Fibroblast of villous mesenchyme (primary cell): ENCODE results near the gene SRSF6. TPM values are rescaled to one million over a fixed set of nuclear protein-coding genes. Genes with fewer than 3 reads are reported as not detected.
A peak's percentile ranks its signal among the peaks of the same experiment; 100 is the strongest.
"Not testable (repeated sequence)": the region's sequence is repeated elsewhere in the genome, so short reads cannot be mapped to it uniquely, and the experiment has no call there.

Experiments
- DNase-seq: peaks from one replicate; pipeline ENCODE4 v3.0.0-alpha.2; 2010; ENCODE audit warnings: low read depth
- H3K4me3 ChIP-seq: 2 replicates; pipeline ENCODE4 v1.5.1; 2011; ENCODE audit warnings: low read depth, mild to moderate bottlenecking, low read length
- total RNA-seq: library from RNA; depleted of rRNA; stranded (reverse); fragments of >200 nt; gene quantifications from 2 replicates; pipeline ENCODE4 v1.2.3, GENCODE V29; 2012
- TF ChIP-seq, protein P1 (sequence below): IDR thresholded peaks from 2 replicates; pipeline ENCODE4 v1.5.1; 2012; ENCODE audit warnings: low read depth, mild to moderate bottlenecking, low read length; ENCODE audit not compliant: insufficient read depth

Gene SRSF6
- total RNA-seq, 1 donor, result 54.8 TPM

GRCh38 chr20:43492101-43492500, 34.4 kb downstream of the SRSF6 start:
- H3K4me3 ChIP-seq, result no peak overlapping the region
- TF ChIP-seq, protein P1, sequence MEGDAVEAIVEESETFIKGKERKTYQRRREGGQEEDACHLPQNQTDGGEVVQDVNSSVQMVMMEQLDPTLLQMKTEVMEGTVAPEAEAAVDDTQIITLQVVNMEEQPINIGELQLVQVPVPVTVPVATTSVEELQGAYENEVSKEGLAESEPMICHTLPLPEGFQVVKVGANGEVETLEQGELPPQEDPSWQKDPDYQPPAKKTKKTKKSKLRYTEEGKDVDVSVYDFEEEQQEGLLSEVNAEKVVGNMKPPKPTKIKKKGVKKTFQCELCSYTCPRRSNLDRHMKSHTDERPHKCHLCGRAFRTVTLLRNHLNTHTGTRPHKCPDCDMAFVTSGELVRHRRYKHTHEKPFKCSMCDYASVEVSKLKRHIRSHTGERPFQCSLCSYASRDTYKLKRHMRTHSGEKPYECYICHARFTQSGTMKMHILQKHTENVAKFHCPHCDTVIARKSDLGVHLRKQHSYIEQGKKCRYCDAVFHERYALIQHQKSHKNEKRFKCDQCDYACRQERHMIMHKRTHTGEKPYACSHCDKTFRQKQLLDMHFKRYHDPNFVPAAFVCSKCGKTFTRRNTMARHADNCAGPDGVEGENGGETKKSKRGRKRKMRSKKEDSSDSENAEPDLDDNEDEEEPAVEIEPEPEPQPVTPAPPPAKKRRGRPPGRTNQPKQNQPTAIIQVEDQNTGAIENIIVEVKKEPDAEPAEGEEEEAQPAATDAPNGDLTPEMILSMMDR, result no peak
- no peak for DNase-seq

DNA sequence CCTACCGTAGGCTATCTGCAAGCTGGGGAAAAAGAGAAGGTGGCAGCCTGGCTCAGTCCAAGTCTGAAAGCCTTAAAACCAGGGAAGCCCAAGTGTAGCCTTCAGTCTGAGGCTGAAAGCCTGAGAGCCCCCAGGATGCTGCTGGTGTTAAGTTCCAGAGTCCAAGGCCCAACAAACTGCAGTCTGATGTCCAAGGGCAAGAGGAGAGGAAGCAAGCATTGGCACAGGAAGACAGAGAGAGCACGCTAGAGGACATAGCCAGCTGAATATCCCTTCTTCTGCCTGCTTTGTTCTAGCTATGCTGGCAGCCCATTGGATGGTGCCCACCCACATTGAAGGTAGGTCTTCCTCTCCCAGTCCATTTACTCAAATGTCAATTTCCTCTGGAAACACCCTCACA, 37.7 kb downstream of the SRSF6 start:
- no peak for DNase-seq
- H3K4me3 ChIP-seq, result no peak overlapping the region
- TF ChIP-seq, protein P1, result no peak

- not testable (repeated sequence) for H3K4me3 ChIP-seq, DNase-seq
Measured at GRCh38 chr20:43502021-43502420, 44.3 kb downstream of the SRSF6 start.

DNA sequence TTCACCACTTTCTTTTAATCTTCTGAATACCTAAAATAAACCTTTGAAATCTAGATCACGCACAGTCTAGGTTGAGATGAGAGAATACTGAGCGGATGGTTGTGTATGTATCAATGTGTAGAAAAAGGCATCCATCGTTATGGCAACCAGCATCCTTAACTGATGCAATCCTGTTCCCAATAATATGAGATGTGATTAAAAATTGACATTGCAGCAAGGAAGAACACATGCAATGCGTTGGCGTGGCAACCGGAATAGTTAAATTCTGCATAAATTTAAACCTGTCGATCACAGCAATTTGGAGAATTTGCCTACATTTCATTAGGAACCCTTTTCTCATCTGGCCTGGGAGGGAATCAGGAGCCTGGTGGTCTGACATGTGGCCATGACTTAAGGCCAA, 48.5 kb downstream of the SRSF6 start:
- no peak for DNase-seq
- TF ChIP-seq, protein P1, result no peak
- H3K4me3 ChIP-seq, result no peak overlapping the region

- peak within 1 kb of the TSS; percentile 66 for H3K4me3 ChIP-seq
- DNase-seq, result peak; percentile 33
- TF ChIP-seq, protein P1, result no peak
Measured at GRCh38 chr20:43507150-43508080, 49.7 kb downstream of the SRSF6 start, which contains the start of gene L3MBTL1. Gene L3MBTL1 (plus strand): TSS chr20:43507697. CDS start chr20:43513504, 5,807 bp downstream.

DNA sequence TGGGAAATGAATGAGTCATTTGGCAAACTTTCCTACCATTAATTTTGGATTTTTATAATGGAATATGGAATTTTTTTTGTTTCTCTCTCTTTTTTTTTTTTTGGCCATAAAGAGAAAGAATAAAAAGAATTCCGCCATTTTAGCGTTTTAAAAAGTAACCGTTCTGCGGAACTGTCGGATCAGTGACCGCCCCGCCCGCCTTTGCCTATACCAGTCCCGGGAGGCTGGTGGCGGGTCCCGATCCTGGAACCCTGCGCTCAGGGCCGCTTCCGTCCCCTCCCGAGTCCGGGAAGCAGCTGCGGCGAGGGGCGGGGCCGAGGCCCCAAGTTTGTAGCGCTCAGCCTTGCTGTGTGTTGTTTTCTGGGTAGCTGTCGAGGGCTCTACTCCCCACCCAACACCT, 50.4 kb downstream of the SRSF6 start:
- H3K4me3 ChIP-seq, result peak overlapping the region; percentile 66
- TF ChIP-seq, protein P1, result no peak
- DNase-seq, result no peak

GRCh38 chr20:43508604-43509040, 50.9 kb downstream of the SRSF6 start:
- DNase-seq, result no peak
- TF ChIP-seq, protein P1, result no peak
- H3K4me3 ChIP-seq, result no peak overlapping the region
